Dermis microvascular lymphatic vessel endothelial cell (primary cell): ENCODE measurements around the gene RTN4R. TPM values are rescaled to one million over a fixed set of nuclear protein-coding genes. Genes with fewer than 3 reads are reported as not detected.

Experiments used
- DNase-seq, 2 donors: peaks; one replicate each; pipeline versions ENCODE4 v3.0.0 to v3.0.0-alpha.2; 2010; ENCODE audit warnings: low read depth in 2 of 2
- total RNA-seq: library from RNA; depleted of rRNA; stranded (reverse); fragments of >200 nt; gene quantifications from 2 replicates; pipeline ENCODE4 v1.2.1, GENCODE V29; 2014

RTN4R gene
- total RNA-seq, 1 donor from 2014 or later: 1.2 TPM

- DNase-seq: no peak
Measured at GRCh38 chr22:20217563-20217962, 50.6 kb downstream of the RTN4R start.

GRCh38 chr22:20216863-20217499 lies 51.1 kb downstream of the RTN4R start:
- no peak for DNase-seq

- DNase-seq: no peak
Measured at GRCh38 chr22:20215742-20216141, 52.4 kb downstream of the RTN4R start.

- DNase-seq: no peak
Measured at GRCh38 chr22:20214853-20215252, 53.3 kb downstream of the RTN4R start.

- DNase-seq: no peak
Measured at GRCh38 chr22:20213833-20214708, 54.0 kb downstream of the RTN4R start.

- no peak for DNase-seq
Measured at GRCh38 chr22:20212754-20213699, 55.1 kb downstream of the RTN4R start.

GRCh38 chr22:20211997-20212753 lies 55.9 kb downstream of the RTN4R start:
- DNase-seq: no peak

GRCh38 chr22:20211409-20211996 lies 56.6 kb downstream of the RTN4R start:
- no peak for DNase-seq

GRCh38 chr22:20210473-20211059 lies 57.6 kb downstream of the RTN4R start:
- DNase-seq: no peak

- DNase-seq: no peak
Measured at GRCh38 chr22:20209761-20210250, 58.3 kb downstream of the RTN4R start.

GRCh38 chr22:20208713-20209310 lies 59.3 kb downstream of the RTN4R start:
- DNase-seq: no peak

GRCh38 chr22:20207277-20208025 lies 60.7 kb downstream of the RTN4R start:
- DNase-seq: no peak

- DNase-seq: peak in 1 of 2 donors; percentile 38
Measured at GRCh38 chr22:20206709-20207215, 61.4 kb downstream of the RTN4R start.

- DNase-seq: peak; percentile 61 to 67
Measured at GRCh38 chr22:20205964-20206708, 62.0 kb downstream of the RTN4R start.

GRCh38 chr22:20205464-20205963 lies 62.6 kb downstream of the RTN4R start:
- no peak for DNase-seq

- no peak for DNase-seq
Measured at GRCh38 chr22:20204806-20205205, 63.3 kb downstream of the RTN4R start.

- DNase-seq: no peak
Measured at GRCh38 chr22:20204311-20204710, 63.8 kb downstream of the RTN4R start.
